ENCODE measurements around the gene PCED1B.
A peak's percentile ranks its signal among the peaks of the same experiment; 100 is the strongest.
"Not testable (repeated sequence)": the region's sequence is repeated elsewhere in the genome, so short reads cannot be mapped to it uniquely, and the experiment has no call there.

The PCED1B gene

DNA sequence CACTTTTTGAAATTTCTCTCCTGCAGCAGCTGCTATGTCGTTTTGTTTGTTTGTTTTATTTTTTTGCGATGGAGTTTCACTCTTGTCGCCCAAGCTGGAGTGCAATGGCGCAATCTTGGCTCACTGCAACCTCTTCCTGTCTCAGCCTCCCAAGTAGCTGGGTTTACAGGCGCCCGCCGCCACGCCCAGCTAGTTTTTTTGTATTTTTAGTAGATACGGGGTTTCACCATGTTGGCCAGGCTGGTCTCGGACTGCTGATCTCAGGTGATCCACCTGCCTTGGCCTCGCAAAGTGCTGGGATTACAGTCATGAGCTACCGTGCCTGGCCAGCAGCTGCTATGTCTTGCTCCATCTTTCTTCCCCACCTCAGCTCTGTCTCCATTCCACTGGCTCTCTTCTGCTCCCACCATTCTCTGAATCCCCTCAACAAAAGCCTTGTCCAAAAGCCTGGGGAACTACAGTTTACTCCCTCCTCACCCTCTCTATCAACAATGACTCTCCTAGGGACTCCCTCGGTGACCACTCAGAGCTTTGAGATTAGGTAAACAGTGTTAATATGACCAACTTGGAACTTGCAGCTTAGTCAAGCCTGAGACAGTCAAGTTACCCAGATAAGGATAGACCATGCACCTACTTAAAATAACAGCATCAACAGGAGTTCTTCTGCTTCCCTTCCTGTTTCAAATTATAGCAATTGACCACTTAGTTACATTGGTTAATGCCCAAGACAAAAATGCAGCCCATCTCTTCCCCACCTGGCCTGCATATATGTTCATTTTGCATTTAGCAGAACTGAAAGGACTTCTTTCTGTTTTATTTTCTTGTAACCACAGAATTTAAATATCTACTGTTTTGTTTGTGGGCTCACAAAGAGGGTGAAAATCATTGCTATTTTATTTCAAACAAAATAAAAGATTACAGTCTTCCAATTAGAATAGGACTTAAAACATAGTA, 189.4 kb downstream of the PCED1B start:
- no peak for DNase-seq (ENCODE audit: low read depth in 1 of 2, low spot score in 1 of 2)

DNA sequence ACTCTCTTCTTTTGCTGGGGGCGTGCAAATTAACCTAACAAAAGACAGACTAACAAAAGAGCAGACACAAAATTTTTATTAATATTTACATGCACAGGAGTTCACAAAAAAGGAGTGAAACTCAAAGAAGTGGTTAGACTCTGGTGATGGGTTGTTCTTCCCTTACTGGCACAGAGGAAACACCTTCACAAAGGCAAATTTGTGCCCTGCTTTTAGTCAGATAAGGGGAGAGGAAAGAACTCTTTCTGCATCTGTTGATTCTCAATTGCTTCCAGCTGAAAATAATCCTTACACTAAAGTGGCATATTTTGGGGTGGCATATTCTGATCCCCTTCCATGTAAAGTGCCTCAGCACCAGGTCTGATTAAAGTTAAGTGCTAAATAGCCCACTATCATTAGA, 190.5 kb downstream of the PCED1B start:
- no peak for DNase-seq (ENCODE audit: low read depth in 1 of 2, low spot score in 1 of 2)

- no peak for DNase-seq (ENCODE audit: low read depth in 1 of 2, low spot score in 1 of 2)
Measured at GRCh38 chr12:47270782-47271664, 191.6 kb downstream of the PCED1B start.

GRCh38 chr12:47271800-47272239, 192.4 kb downstream of the PCED1B start:
- no peak for DNase-seq (ENCODE audit: low read depth in 1 of 2, low spot score in 1 of 2)

DNA sequence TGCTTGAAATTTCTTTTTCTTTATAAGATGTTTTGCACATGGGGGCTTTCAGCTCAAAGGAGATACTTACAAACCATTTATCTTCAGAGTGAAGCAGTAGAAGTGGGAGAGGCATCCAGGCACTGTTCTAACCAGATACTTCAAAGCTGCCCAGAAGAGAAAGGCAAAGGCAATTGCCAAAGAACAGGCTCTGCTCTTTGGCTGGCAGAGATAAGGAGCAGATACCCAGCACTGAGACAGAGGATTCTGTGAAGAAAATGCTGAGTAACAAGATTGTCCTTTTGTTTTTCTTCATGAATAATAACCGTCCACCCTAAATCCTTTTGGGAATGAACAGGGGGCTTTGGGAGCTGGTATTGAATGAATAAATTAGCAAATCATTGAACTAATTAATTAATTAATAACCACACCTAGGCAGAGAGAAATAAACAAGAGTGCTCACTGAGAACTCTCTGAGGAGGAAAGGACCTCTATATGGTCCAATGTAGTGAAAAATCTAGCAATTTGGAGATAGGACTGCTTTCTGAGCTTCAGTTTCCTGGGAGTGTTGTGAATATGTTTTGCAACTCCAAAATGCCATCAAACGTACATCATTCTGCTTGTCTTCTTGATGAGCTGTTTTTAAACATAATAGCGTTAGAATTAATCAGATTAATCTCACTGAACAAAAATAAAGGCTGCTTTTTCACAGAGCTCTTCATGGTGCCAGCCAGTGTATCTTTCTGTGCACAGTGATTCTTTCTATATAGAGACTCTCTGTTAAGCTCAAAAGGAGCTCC, 193.2 kb downstream of the PCED1B start:
- DNase-seq (ENCODE audit: low read depth in 1 of 2, low spot score in 1 of 2), result no peak

- DNase-seq (ENCODE audit: low read depth in 1 of 2, low spot score in 1 of 2), result no peak
Measured at GRCh38 chr12:47273191-47273626, 193.8 kb downstream of the PCED1B start.

GRCh38 chr12:47274760-47275159, 195.3 kb downstream of the PCED1B start:
- DNase-seq (ENCODE audit: low read depth in 1 of 2, low spot score in 1 of 2), result no peak

DNA sequence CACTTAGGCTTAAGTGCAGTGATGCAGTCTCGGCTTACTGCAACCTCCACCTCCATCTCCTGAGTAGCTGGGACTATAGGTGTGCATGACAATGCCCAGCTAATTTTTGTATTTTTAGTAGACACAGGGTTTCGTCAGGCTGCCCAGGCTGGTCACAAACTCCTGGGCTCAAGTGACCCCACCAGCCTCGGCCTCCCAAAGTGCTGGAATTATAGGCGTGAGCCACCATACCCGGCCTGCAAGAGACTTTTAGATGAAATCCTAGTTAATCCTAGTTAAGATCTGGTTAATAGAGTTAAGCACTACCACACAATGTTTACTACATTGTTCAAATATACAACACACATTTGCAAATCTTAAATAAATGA, 196.8 kb downstream of the PCED1B start:
- no peak for DNase-seq (ENCODE audit: low read depth in 1 of 2, low spot score in 1 of 2)

DNA sequence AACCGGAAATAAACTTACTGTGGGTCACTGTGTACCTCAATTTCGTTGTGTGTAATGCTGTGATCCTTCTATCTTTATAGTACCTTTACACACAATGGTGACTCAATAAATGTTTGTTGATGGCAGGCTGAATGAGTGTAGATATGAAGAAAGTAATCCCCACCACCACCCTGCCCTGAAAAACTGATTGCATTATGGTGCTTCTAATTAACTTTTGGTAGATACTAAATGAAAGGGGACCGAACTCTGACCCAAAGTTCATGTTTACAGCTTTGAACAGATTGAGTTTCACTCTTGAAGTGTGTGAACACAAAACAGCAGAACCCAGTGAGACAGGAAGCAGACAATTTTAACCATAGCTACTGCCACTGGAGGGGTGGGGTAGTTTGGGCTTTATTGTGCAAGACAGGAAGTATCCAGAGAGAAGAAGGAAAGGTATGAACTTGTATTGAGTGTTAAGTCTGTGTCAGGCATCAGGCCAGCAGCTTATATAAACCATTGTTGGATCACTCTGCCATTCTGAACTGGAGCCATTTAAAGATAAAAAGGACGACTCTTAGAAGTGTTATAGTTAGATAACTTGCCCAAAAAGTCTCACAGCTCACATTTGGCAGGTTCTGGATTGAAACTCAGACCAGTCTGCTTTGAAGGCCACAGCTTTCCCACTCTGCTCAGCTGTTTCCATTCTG, 197.3 kb downstream of the PCED1B start:
- DNase-seq (ENCODE audit: low read depth in 1 of 2, low spot score in 1 of 2), result peak in 1 of 2 donors; percentile 20

DNA sequence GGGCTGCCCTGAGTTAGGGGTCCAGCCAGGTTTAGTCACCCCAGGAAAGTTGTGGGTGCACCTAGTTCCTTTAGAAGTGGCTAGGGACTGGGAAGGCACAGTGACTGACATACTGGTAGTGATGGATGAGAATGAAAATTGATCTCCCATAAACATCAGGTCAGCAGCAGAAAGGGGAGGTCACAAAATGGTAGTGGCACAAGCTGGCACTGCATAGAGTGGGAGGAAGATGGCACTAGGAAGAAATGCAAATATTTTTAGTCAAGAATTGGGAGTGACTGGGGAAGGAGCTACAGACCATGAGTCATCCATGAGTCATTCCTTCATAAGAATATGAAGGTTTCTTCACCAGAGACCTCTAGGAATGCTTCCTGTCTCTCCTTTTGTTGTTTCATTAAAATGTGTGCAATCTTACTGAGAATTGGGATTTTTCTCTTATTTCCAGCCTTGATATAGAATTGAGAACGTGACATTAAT, 198.6 kb downstream of the PCED1B start:
- no peak for DNase-seq (ENCODE audit: low read depth in 1 of 2, low spot score in 1 of 2)

DNA sequence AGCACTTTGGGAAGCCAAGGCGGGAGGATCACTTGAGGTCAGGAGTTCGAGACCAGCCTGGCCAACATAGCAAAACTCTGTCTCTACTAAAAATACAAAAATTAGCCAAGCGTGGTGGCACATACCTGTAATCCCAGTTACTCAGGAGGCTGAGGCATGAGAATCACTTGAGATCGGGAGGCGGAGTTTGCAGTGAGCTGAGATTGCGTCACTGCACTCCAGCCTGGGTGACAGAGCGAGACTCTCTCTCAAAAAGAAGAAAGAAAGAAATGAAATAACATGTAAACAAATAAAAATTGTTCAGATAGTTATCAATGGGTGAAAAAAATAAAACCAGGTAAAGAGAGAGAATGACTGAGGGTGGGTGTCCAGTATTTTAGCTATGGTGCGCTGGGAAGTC, 200.3 kb downstream of the PCED1B start:
- not testable (repeated sequence) for DNase-seq (ENCODE audit: low read depth in 1 of 2, low spot score in 1 of 2)

- no peak for DNase-seq (ENCODE audit: low read depth in 1 of 2, low spot score in 1 of 2)
Measured at GRCh38 chr12:47280543-47281300, 201.3 kb downstream of the PCED1B start.

DNA sequence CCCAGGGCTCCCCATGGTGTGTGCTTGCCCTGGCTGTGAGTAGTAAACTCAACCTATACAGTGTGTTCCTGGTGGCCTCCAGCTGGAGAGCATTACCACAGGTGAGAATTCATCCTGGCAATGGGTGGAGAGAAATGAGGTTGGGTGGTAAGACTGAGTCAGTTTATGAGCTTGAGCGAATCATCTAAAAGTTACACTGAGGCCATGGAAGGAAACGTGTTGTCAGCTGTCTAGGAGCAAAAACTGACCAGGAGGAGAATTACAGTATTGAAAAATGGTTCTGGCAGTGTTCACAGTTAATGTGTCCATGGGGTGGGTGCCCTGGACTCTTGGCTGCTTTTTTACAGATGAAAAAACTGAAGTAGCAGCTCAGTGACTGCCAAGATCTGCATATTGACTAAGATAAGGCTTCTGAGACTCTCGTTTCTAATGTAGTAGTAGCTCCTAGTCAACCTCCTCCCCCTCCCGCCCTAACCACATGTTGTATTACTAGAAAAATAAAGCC, 202.3 kb downstream of the PCED1B start:
- DNase-seq (ENCODE audit: low read depth in 1 of 2, low spot score in 1 of 2), result no peak

GRCh38 chr12:47282206-47282605, 202.8 kb downstream of the PCED1B start:
- no peak for DNase-seq (ENCODE audit: low read depth in 1 of 2, low spot score in 1 of 2)

Data from activated T-helper 1 cell treated with anti-CD3 and anti-CD28 coated beads, Interleukin-2, amount 50 U/mL, for 16 hours (primary cell).